CD4-positive, CD25-positive, alpha-beta regulatory T cell (primary cell): Measurements from ENCODE around the gene MAPK12. TPM values are rescaled to one million over a fixed set of nuclear protein-coding genes. Genes with fewer than 3 reads are reported as not detected.

Source experiments
- ATAC-seq, 2 donors: fragments of 150-1000 bp; cut with Tn5 transposase; one replicate each; pipeline ENCODE4 v1.10.0; 2021; ENCODE audit warnings: low read depth in 2 of 2, moderate number of reproducible peaks in 2 of 2, moderate library complexity in 1 of 2
- DNase-seq, 3 donors: peaks; one replicate each; pipeline versions ENCODE4 v3.0.0 to v3.0.0-alpha.2; 2012 to 2022; ENCODE audit warnings: mixed read lengths in 1 of 3
- H3K27ac ChIP-seq: one replicate; pipeline ENCODE4 v1.7.0; 2013; ENCODE audit warnings: mild to moderate bottlenecking, low read length; ENCODE audit not compliant: insufficient read depth, poor library complexity, severe bottlenecking
- H3K27me3 ChIP-seq: one replicate; pipeline ENCODE4 v1.7.0; 2013; ENCODE audit warnings: low read length; ENCODE audit not compliant: control insufficient read depth, insufficient read depth
- H3K36me3 ChIP-seq: one replicate; pipeline ENCODE4 v1.7.0; 2013; ENCODE audit warnings: mild to moderate bottlenecking, low read length, moderate library complexity; ENCODE audit not compliant: control insufficient read depth, insufficient read depth
- H3K4me1 ChIP-seq: 2 replicates; pipeline ENCODE4 v1.7.0; 2013; ENCODE audit warnings: mild to moderate bottlenecking, low read length; ENCODE audit not compliant: insufficient read depth, control insufficient read depth, poor library complexity, severe bottlenecking
- H3K4me3 ChIP-seq: one replicate; pipeline ENCODE4 v1.7.0; 2013; ENCODE audit warnings: low read depth, mild to moderate bottlenecking, low read length, moderate library complexity
- H3K9me3 ChIP-seq, 2 experiments: 1 replicate in 1 of 2; 2 replicates in 1 of 2; pipeline ENCODE4 v1.7.0; 2013; ENCODE audit warnings: low read length in 2 of 2, mild to moderate bottlenecking in 1 of 2, moderate library complexity in 1 of 2; ENCODE audit not compliant: control insufficient read depth in 2 of 2
- H3K27ac Mint-ChIP-seq, 3 donors: one replicate each; pipeline ENCODE4 v1.8.0; 2020 to 2022; ENCODE audit warnings: mild to moderate bottlenecking in 3 of 3, mixed read lengths in 3 of 3, moderate library complexity in 2 of 3
- H3K27me3 Mint-ChIP-seq: one replicate; pipeline ENCODE4 v1.8.0; 2022; ENCODE audit warnings: mild to moderate bottlenecking, mixed read lengths
- H3K36me3 Mint-ChIP-seq: one replicate; pipeline ENCODE4 v1.8.0; 2020; ENCODE audit warnings: mixed read lengths
- H3K4me1 Mint-ChIP-seq, 4 donors: one replicate each; pipeline ENCODE4 v1.8.0; 2020 to 2022; ENCODE audit warnings: mixed read lengths in 4 of 4, mild to moderate bottlenecking in 1 of 4
- H3K4me3 Mint-ChIP-seq, 4 donors: one replicate each; pipeline ENCODE4 v1.8.0; 2020 to 2022; ENCODE audit warnings: mild to moderate bottlenecking in 4 of 4, mixed read lengths in 4 of 4, moderate library complexity in 3 of 4
- H3K9me3 Mint-ChIP-seq, 7 donors: one replicate each; pipeline ENCODE4 v1.8.0; 2020 to 2022; ENCODE audit warnings: mixed read lengths in 7 of 7, mild to moderate bottlenecking in 3 of 7, moderate library complexity in 2 of 7
- polyA plus RNA-seq, 4 donors: library from polyadenylated mRNA; unstranded; fragments of 300-500 nt; fragmentation: Illumina TruSeq; gene quantifications; one replicate each; pipeline ENCODE4 v1.2.3, GENCODE V29; 2021
- total RNA-seq: library from RNA; stranded (reverse); gene quantifications from one replicate; pipeline ENCODE4 v1.2.3, GENCODE V29; 2022

MAPK12 gene
- total and polyA plus RNA-seq, 5 donors from 2014 or later: 0.03 to 2.0 (median 0.05) TPM; not detected in 2

- ATAC-seq: peak; percentile 70 to 72
- Mint-ChIP-seq H3K27ac (peak within 1 kb of the TSS in 2 of 3 donors; percentile 32 to 59), H3K36me3 (no peaks in the 10 kb centered on the region), H3K9me3 (peaks cover 0 to 1% (median 0%) of the 10 kb centered on the region in 7 donors), H3K4me1 (peaks cover 0 to 25% (median 7%) of the 10 kb centered on the region in 4 donors), H3K4me3 (peak within 1 kb of the TSS; percentile 77 to 87 (median 84)), H3K27me3 (no peaks in the 10 kb centered on the region)
- peak; percentile 71 to 90 (median 75) for DNase-seq
- Histone ChIP-seq H3K27ac (peak within 1 kb of the TSS; percentile 67), H3K4me1 (peaks cover 47% of the 10 kb centered on the region), H3K27me3 (no peaks in the 10 kb centered on the region), H3K9me3 (no peaks in the 10 kb centered on the region), H3K36me3 (peaks cover 3% of the 10 kb centered on the region), H3K4me3 (peak within 1 kb of the TSS; percentile 51)
These were observed 10.7 kb downstream of the MAPK12 start, which contains the start of gene HDAC10 for GRCh38 chr22:50250555-50251476. TSS of gene HDAC10 (minus strand) at chr22:50251265. CDS start at chr22:50251032, 233 bp downstream.

GRCh38 chr22:50250249-50250554 lies 11.3 kb downstream of the MAPK12 start:
- H3K4me1 Mint-ChIP-seq: peaks cover 0 to 25% (median 7%) of the 10 kb centered on the region in 4 donors
- H3K27me3 ChIP-seq: no peaks in the 10 kb centered on the region
- no peaks in the 10 kb centered on the region for H3K27me3 Mint-ChIP-seq
- peak overlapping the region; percentile 67 for H3K27ac ChIP-seq
- no peak for ATAC-seq
- peaks cover 3% of the 10 kb centered on the region for H3K36me3 ChIP-seq
- peaks cover 0 to 1% (median 0%) of the 10 kb centered on the region in 7 donors for H3K9me3 Mint-ChIP-seq
- H3K4me1 ChIP-seq: peaks cover 53% of the 10 kb centered on the region
- peak overlapping the region; percentile 13 for H3K4me3 ChIP-seq
- no peak overlapping the region for H3K27ac Mint-ChIP-seq
- no peaks in the 10 kb centered on the region for H3K9me3 ChIP-seq
- no peaks in the 10 kb centered on the region for H3K36me3 Mint-ChIP-seq
- DNase-seq: no peak
- H3K4me3 Mint-ChIP-seq: peak overlapping the region; percentile 52 to 81 (median 79)

- Mint-ChIP-seq H3K4me1 (peaks cover 0 to 28% (median 11%) of the 10 kb centered on the region in 4 donors), H3K27me3 (no peaks in the 10 kb centered on the region), H3K9me3 (peaks cover 0 to 1% (median 0%) of the 10 kb centered on the region in 7 donors), H3K4me3 (peak overlapping the region in 3 of 4 donors; percentile 77 to 81 (median 81)), H3K36me3 (peaks cover 3% of the 10 kb centered on the region), H3K27ac (no peak overlapping the region)
- Histone ChIP-seq H3K27me3 (no peaks in the 10 kb centered on the region), H3K9me3 (no peaks in the 10 kb centered on the region), H3K36me3 (peaks cover 3% of the 10 kb centered on the region), H3K27ac (no peak overlapping the region), H3K4me1 (peaks cover 53% of the 10 kb centered on the region), H3K4me3 (peak overlapping the region; percentile 13)
- DNase-seq: no peak
- ATAC-seq: no peak
These were observed 11.9 kb downstream of the MAPK12 start for GRCh38 chr22:50249341-50250248.

- ATAC-seq: no peak
- H3K27me3 ChIP-seq: no peaks in the 10 kb centered on the region
- H3K9me3 ChIP-seq: no peaks in the 10 kb centered on the region
- H3K36me3 ChIP-seq: peaks cover 3% of the 10 kb centered on the region
- H3K4me3 ChIP-seq: no peak overlapping the region
- Mint-ChIP-seq H3K4me1 (peaks cover 0 to 37% (median 14%) of the 10 kb centered on the region in 4 donors), H3K36me3 (peaks cover 3% of the 10 kb centered on the region), H3K4me3 (peak overlapping the region in 3 of 4 donors; percentile 46 to 90 (median 85)), H3K27me3 (no peaks in the 10 kb centered on the region), H3K9me3 (peaks cover 0 to 1% (median 0%) of the 10 kb centered on the region in 7 donors), H3K27ac (no peak overlapping the region)
- no peak for DNase-seq
- peak overlapping the region; percentile 42 for H3K27ac ChIP-seq
- peaks cover 63% of the 10 kb centered on the region for H3K4me1 ChIP-seq
These were observed 13.0 kb downstream of the MAPK12 start for GRCh38 chr22:50248196-50249081.

- DNase-seq (peak; percentile 46 to 57 (median 50)), ATAC-seq (no peak)
- Histone ChIP-seq H3K27ac (peak overlapping the region; percentile 42), H3K27me3 (no peaks in the 10 kb centered on the region), H3K9me3 (no peaks in the 10 kb centered on the region), H3K4me1 (peaks cover 70% of the 10 kb centered on the region), H3K36me3 (peaks cover 3% of the 10 kb centered on the region), H3K4me3 (no peak overlapping the region)
- Mint-ChIP-seq H3K4me3 (peak overlapping the region; percentile 39 to 90 (median 63)), H3K27ac (peak overlapping the region in 1 of 3 donors; percentile 86), H3K36me3 (peaks cover 3% of the 10 kb centered on the region), H3K27me3 (no peaks in the 10 kb centered on the region), H3K9me3 (no peaks in the 10 kb centered on the region), H3K4me1 (peaks cover 0 to 42% (median 15%) of the 10 kb centered on the region in 4 donors)
These were observed 13.7 kb downstream of the MAPK12 start for GRCh38 chr22:50247748-50248147.

GRCh38 chr22:50246242-50247175 lies 15.0 kb downstream of the MAPK12 start:
- Histone ChIP-seq H3K4me3 (no peak overlapping the region), H3K9me3 (no peaks in the 10 kb centered on the region), H3K4me1 (peaks cover 79% of the 10 kb centered on the region), H3K27me3 (no peaks in the 10 kb centered on the region), H3K27ac (peak overlapping the region; percentile 96), H3K36me3 (peaks cover 3% of the 10 kb centered on the region)
- Mint-ChIP-seq H3K9me3 (no peaks in the 10 kb centered on the region), H3K36me3 (peaks cover 3% of the 10 kb centered on the region), H3K4me1 (peaks cover 4 to 49% (median 24%) of the 10 kb centered on the region in 4 donors), H3K4me3 (peak overlapping the region; percentile 67 to 90 (median 81)), H3K27me3 (no peaks in the 10 kb centered on the region), H3K27ac (peak overlapping the region in 2 of 3 donors; percentile 80 to 86)
- ATAC-seq (no peak), DNase-seq (no peak)
